ENCODE data around the gene AKT3.

Gene AKT3

GRCh38 chr1:243706563-243706962 is 143.5 kb downstream of the AKT3 start:
- Histone ChIP-seq H3K36me3 (no peaks in the 10 kb centered on the region), H3K27ac (no peak overlapping the region), H3K4me3 (ENCODE audit: low read depth, low read length) (no peak overlapping the region), H3K9me3 (ENCODE audit: severe bottlenecking) (no peaks in the 10 kb centered on the region), H3K27me3 (ENCODE audit: insufficient read depth, low read depth, severe bottlenecking) (no peaks in the 10 kb centered on the region)
- no peak for TF ChIP-seq CTCF (IDR thresholded peaks at IDR 0.05; ENCODE audit: low read depth, low read length)
- no peak for DNase-seq

GRCh38 chr1:243705585-243705984 is 144.5 kb downstream of the AKT3 start:
- no peak for TF ChIP-seq CTCF (IDR thresholded peaks at IDR 0.05; ENCODE audit: low read depth, low read length)
- no peak overlapping the region for H3K4me3 ChIP-seq (ENCODE audit: low read depth, low read length)
- H3K36me3 ChIP-seq = no peaks in the 10 kb centered on the region
- no peaks in the 10 kb centered on the region for H3K27me3 ChIP-seq (ENCODE audit: insufficient read depth, low read depth, severe bottlenecking)
- no peak overlapping the region for H3K27ac ChIP-seq
- no peak for DNase-seq
- H3K9me3 ChIP-seq (ENCODE audit: severe bottlenecking) = no peaks in the 10 kb centered on the region

GRCh38 chr1:243701872-243702271 is 148.2 kb downstream of the AKT3 start:
- no peaks in the 10 kb centered on the region for H3K9me3 ChIP-seq (ENCODE audit: severe bottlenecking)
- H3K4me3 ChIP-seq (ENCODE audit: low read depth, low read length) = no peak overlapping the region
- no peak for TF ChIP-seq CTCF (IDR thresholded peaks at IDR 0.05; ENCODE audit: low read depth, low read length)
- DNase-seq = no peak
- H3K36me3 ChIP-seq = no peaks in the 10 kb centered on the region
- no peaks in the 10 kb centered on the region for H3K27me3 ChIP-seq (ENCODE audit: insufficient read depth, low read depth, severe bottlenecking)
- H3K27ac ChIP-seq = no peak overlapping the region

GRCh38 chr1:243693800-243694199 is 156.2 kb downstream of the AKT3 start:
- no peaks in the 10 kb centered on the region for H3K9me3 ChIP-seq (ENCODE audit: severe bottlenecking)
- H3K4me3 ChIP-seq (ENCODE audit: low read depth, low read length) = no peak overlapping the region
- no peaks in the 10 kb centered on the region for H3K27me3 ChIP-seq (ENCODE audit: insufficient read depth, low read depth, severe bottlenecking)
- H3K36me3 ChIP-seq = no peaks in the 10 kb centered on the region; the same call in none of the 2 replicates
- H3K27ac ChIP-seq = no peak overlapping the region
- DNase-seq = no peak
- TF ChIP-seq CTCF (IDR thresholded peaks at IDR 0.05; ENCODE audit: low read depth, low read length) = no peak

- peaks cover 11% of the 10 kb centered on the region for H3K36me3 ChIP-seq
- H3K27me3 ChIP-seq (ENCODE audit: insufficient read depth, low read depth, severe bottlenecking) = no peaks in the 10 kb centered on the region
- H3K9me3 ChIP-seq (ENCODE audit: severe bottlenecking) = no peaks in the 10 kb centered on the region
- no peak for DNase-seq
- no peak overlapping the region for H3K4me3 ChIP-seq (ENCODE audit: low read depth, low read length)
- H3K27ac ChIP-seq = no peak overlapping the region
- no peak for TF ChIP-seq CTCF (IDR thresholded peaks at IDR 0.05; ENCODE audit: low read depth, low read length)
These were observed 163.9 kb downstream of the AKT3 start for GRCh38 chr1:243686159-243686558.

GRCh38 chr1:243680860-243681259 is 169.2 kb downstream of the AKT3 start:
- no peaks in the 10 kb centered on the region for H3K9me3 ChIP-seq (ENCODE audit: severe bottlenecking)
- no peaks in the 10 kb centered on the region for H3K27me3 ChIP-seq (ENCODE audit: insufficient read depth, low read depth, severe bottlenecking)
- H3K36me3 ChIP-seq = peaks cover 8% of the 10 kb centered on the region
- no peak for TF ChIP-seq CTCF (IDR thresholded peaks at IDR 0.05; ENCODE audit: low read depth, low read length)
- H3K4me3 ChIP-seq (ENCODE audit: low read depth, low read length) = no peak overlapping the region
- no peak overlapping the region for H3K27ac ChIP-seq
- DNase-seq = no peak
